Activated CD8-positive, alpha-beta T cell treated with anti-CD3 and anti-CD28 coated beads for 36 hours (primary cell): ENCODE data around the gene PRICKLE4. TPM values are rescaled to one million over a fixed set of nuclear protein-coding genes. Genes with fewer than 3 reads are reported as not detected.

Experiments used
- ATAC-seq: fragments of 200-7000 bp; cut with Tn5 transposase; one replicate; pipeline ENCODE4 v1.10.0; 2021; ENCODE audit warnings: mild to moderate bottlenecking, moderate library complexity
- CTCF ChIA-PET: fragments of 350-600 bp; sonication (Branson Sonifier 250); formaldehyde crosslinking; loops from one replicate; lab custom pipeline; 2021; ENCODE audit warnings: antibody characterized with exemption; lab: Charles Lee
- POLR2A ChIA-PET: fragments of 350-600 bp; sonication (Branson Sonifier 250); formaldehyde crosslinking; loops from one replicate; lab custom pipeline; 2021; ENCODE audit warnings: antibody characterized with exemption; lab: Charles Lee
- DNase-seq: peaks from one replicate; pipeline ENCODE4 v3.0.0-alpha.2; 2020
- H3K27ac Mint-ChIP-seq: one replicate; pipeline ENCODE4 v1.8.0; 2021; ENCODE audit warnings: mild to moderate bottlenecking, mixed read lengths
- H3K27me3 Mint-ChIP-seq: one replicate; pipeline ENCODE4 v1.8.0; 2021; ENCODE audit warnings: mixed read lengths
- H3K36me3 Mint-ChIP-seq: one replicate; pipeline ENCODE4 v1.8.0; 2021; ENCODE audit warnings: low read depth, mixed read lengths
- H3K4me1 Mint-ChIP-seq: one replicate; pipeline ENCODE4 v1.8.0; 2021; ENCODE audit warnings: low read depth, mixed read lengths
- H3K4me3 Mint-ChIP-seq: one replicate; pipeline ENCODE4 v1.8.0; 2021; ENCODE audit warnings: mild to moderate bottlenecking, moderate library complexity, mixed read lengths
- H3K9me3 Mint-ChIP-seq: one replicate; pipeline ENCODE4 v1.8.0; 2021; ENCODE audit warnings: mixed read lengths
- CTCF ChIP-seq: fragments of 200-600 bp; IDR thresholded peaks from one replicate; pipeline ENCODE4 v1.8.0; 2022; ENCODE audit warnings: antibody characterized with exemption, mild to moderate bottlenecking
- intact Hi-C: fragments of 100-400 bp; cut with micrococcal nuclease; formaldehyde crosslinking; loops from one replicate; pipeline ENCODE4 v1.10.0; 2022
- total RNA-seq, 2 experiments: library from RNA; stranded (reverse); gene quantifications; one replicate each; pipeline ENCODE4 v1.2.3, GENCODE V29; 2021

The PRICKLE4 gene
- total RNA-seq, 2 experiments from 2014 or later: not detected

- peak; percentile 52 for ATAC-seq
- H3K27ac Mint-ChIP-seq: peak overlapping the region; percentile 64
- CTCF ChIA-PET: interaction anchor here (1.0 to 1.5 kb wide), 3 partner anchors 19 to 336 kb away, joined by 3 to 5 read pairs (median 4); partner anchors contain the start of gene TOMM6
These were observed 11.9 kb upstream of the PRICKLE4 start for GRCh38 chr6:41768545-41769308.

GRCh38 chr6:41769376-41769775 is 11.2 kb upstream of the PRICKLE4 start:
- peaks cover 10% of the 10 kb centered on the region for H3K4me1 Mint-ChIP-seq
- POLR2A ChIA-PET: interaction anchor here (0.6 kb wide), 1 partner anchor 323 kb away, joined by 3 read pairs; no protein-coding TSS in a partner anchor
- no peaks in the 10 kb centered on the region for H3K9me3 Mint-ChIP-seq
- peaks cover 6% of the 10 kb centered on the region for H3K36me3 Mint-ChIP-seq
- no peak overlapping the region for H3K4me3 Mint-ChIP-seq
- ATAC-seq: no peak
- CTCF ChIA-PET: interaction anchor here (1.0 to 1.5 kb wide), 2 partner anchors 18 to 335 kb away, joined by 3 to 4 read pairs; partner anchors contain the start of gene TOMM6
- TF ChIP-seq CTCF: no peak
- H3K27me3 Mint-ChIP-seq: no peaks in the 10 kb centered on the region
- DNase-seq: no peak
- H3K27ac Mint-ChIP-seq: no peak overlapping the region
- intact Hi-C loops: no loop called here

More at GRCh38 chr6:41768545-41769308, 11.9 kb upstream of the PRICKLE4 start:
- TF ChIP-seq CTCF: no peak
- Mint-ChIP-seq H3K4me1 (peaks cover 10% of the 10 kb centered on the region), H3K9me3 (no peaks in the 10 kb centered on the region), H3K36me3 (peaks cover 4% of the 10 kb centered on the region), H3K27me3 (no peaks in the 10 kb centered on the region), H3K4me3 (no peak overlapping the region)
- DNase-seq: no peak
- POLR2A ChIA-PET: interaction anchor here (0.6 to 1.5 kb wide), 2 partner anchors 19 to 322 kb away, joined by 3 to 6 read pairs; partner anchors contain the start of gene TOMM6
- intact Hi-C loops: no loop called here

- no peaks in the 10 kb centered on the region for H3K27me3 Mint-ChIP-seq
- ChIA-PET POLR2A (no interaction called here), CTCF (no interaction called here)
- TF ChIP-seq CTCF: no peak
- peaks cover 8% of the 10 kb centered on the region for H3K36me3 Mint-ChIP-seq
- no peak overlapping the region for H3K27ac Mint-ChIP-seq
- intact Hi-C loops: no loop called here
- ATAC-seq (no peak), DNase-seq (no peak)
- H3K9me3 Mint-ChIP-seq: no peaks in the 10 kb centered on the region
- H3K4me3 Mint-ChIP-seq: no peak overlapping the region
- H3K4me1 Mint-ChIP-seq: peaks cover 10% of the 10 kb centered on the region
These were observed 10.1 kb upstream of the PRICKLE4 start for GRCh38 chr6:41770381-41771057.

GRCh38 chr6:41771058-41771983 is 9.3 kb upstream of the PRICKLE4 start:
- no peaks in the 10 kb centered on the region for H3K9me3 Mint-ChIP-seq
- DNase-seq (no peak), ATAC-seq (no peak)
- no peak overlapping the region for H3K4me3 Mint-ChIP-seq
- no peak for TF ChIP-seq CTCF
- ChIA-PET POLR2A (interaction anchor here (0.5 kb wide), 1 partner anchor 1123 kb away, joined by 3 read pairs; no protein-coding TSS in a partner anchor), CTCF (interaction anchor here (1.3 kb wide), 1 partner anchor 10 kb away, joined by 3 read pairs; the partner anchor contains the start of gene PRICKLE4)
- intact Hi-C loops: no loop called here
- H3K27me3 Mint-ChIP-seq: no peaks in the 10 kb centered on the region
- H3K27ac Mint-ChIP-seq: no peak overlapping the region
- H3K36me3 Mint-ChIP-seq: peaks cover 8% of the 10 kb centered on the region
- peaks cover 10% of the 10 kb centered on the region for H3K4me1 Mint-ChIP-seq
